Spleen (tissue), 11 donors: ENCODE results near the gene CACNB3. TPM values are rescaled to one million over a fixed set of nuclear protein-coding genes. Genes with fewer than 3 reads are reported as not detected.
A peak's percentile ranks its signal among the peaks of the same experiment; 100 is the strongest.

Source experiments
- DNase-seq: peaks from one replicate; pipeline ENCODE4 v3.0.0-alpha.2; 2020
- H3K27ac ChIP-seq, 8 donors: fragments of 200-600 bp; sonication (generic) in 7 of 8; 1 replicate in 4 of 8; 2 replicates in 4 of 8; pipeline versions ENCODE4 v1.5.0 to v1.8.0; 2016 to 2021; ENCODE audit warnings: inconsistent platforms in 4 of 8, mild to moderate bottlenecking in 4 of 8, moderate library complexity in 1 of 8
- H3K27me3 ChIP-seq, 7 donors: fragments of 200-600 bp; sonication (generic) in 6 of 7; replicated peaks in 1 of 7; 1 replicate in 4 of 7; 2 replicates in 3 of 7; pipeline versions ENCODE4 v1.5.0 to v1.8.0; 2016 to 2021; ENCODE audit warnings: inconsistent platforms in 3 of 7, mild to moderate bottlenecking in 1 of 7
- H3K36me3 ChIP-seq, 6 donors: fragments of 200-600 bp; sonication (generic) in 5 of 6; 1 replicate in 4 of 6; 2 replicates in 2 of 6; pipeline versions ENCODE4 v1.5.0 to v1.8.0; 2016 to 2021; ENCODE audit warnings: inconsistent platforms in 2 of 6
- H3K4me1 ChIP-seq, 6 donors: fragments of 200-600 bp; sonication (generic) in 5 of 6; 1 replicate in 3 of 6; 2 replicates in 3 of 6; pipeline versions ENCODE4 v1.5.0 to v1.8.0; 2016 to 2021; ENCODE audit warnings: inconsistent platforms in 3 of 6
- H3K4me3 ChIP-seq, 8 donors: fragments of 200-600 bp; sonication (generic) in 7 of 8; 1 replicate in 4 of 8; 2 replicates in 4 of 8; pipeline versions ENCODE4 v1.5.0 to v1.8.0; 2016 to 2021; ENCODE audit warnings: inconsistent platforms in 4 of 8, mild to moderate bottlenecking in 4 of 8, moderate library complexity in 2 of 8
- H3K9me3 ChIP-seq, 8 donors: fragments of 200-600 bp; sonication (generic) in 7 of 8; 1 replicate in 4 of 8; 2 replicates in 4 of 8; pipeline versions ENCODE4 v1.5.0 to v1.8.0; 2016 to 2021; ENCODE audit warnings: inconsistent platforms in 4 of 8
- CTCF ChIP-seq, 11 experiments: fragments of 200-600 bp in 7 of 11; fragments of 450-650 bp in 4 of 11; sonication (generic) in 4 of 11; IDR thresholded peaks in 8 of 11; conservative IDR thresholded peaks in 3 of 11; 1 replicate in 7 of 11; 2 replicates in 4 of 11; pipeline versions ENCODE4 v1.4.0 to v1.8.0; 2016 to 2021; ENCODE audit warnings: antibody characterized with exemption in 11 of 11, inconsistent platforms in 4 of 11, mild to moderate bottlenecking in 1 of 11
- POLR2A ChIP-seq, 3 donors: fragments of 450-650 bp; IDR thresholded peaks; one replicate each; pipeline ENCODE4 v1.5.1; 2017; ENCODE audit warnings: antibody characterized with exemption in 3 of 3, mild to moderate bottlenecking in 1 of 3
- POLR2AphosphoS5 ChIP-seq, 3 donors: sonication (generic); formaldehyde crosslinking; IDR thresholded peaks; one replicate each; pipeline ENCODE4 v1.5.1; 2017; ENCODE audit warnings: antibody characterized with exemption in 3 of 3
- WGBS, 5 donors: extraction: QIAGEN DNeasy Blood & Tissue Kit in 3 of 5; methylation state at CpG; one replicate each; pipeline versions ENCODE4 v1.1.5 to v1.1.7; 2013 to 2018; 5-methylcytosine and 5-hydroxymethylcytosine counted together
- intact Hi-C: fragments of 100-400 bp; cut with DNase I; formaldehyde crosslinking; loops from one replicate; pipeline ENCODE4 v1.15.0; 2023; ENCODE audit warnings: low total_unique reads
- polyA plus RNA-seq, 3 donors: library from polyadenylated mRNA; stranded (reverse); fragments of 200-250 nt; gene quantifications; one replicate each; pipeline ENCODE4 v1.2.1, GENCODE V29; 2013
- total RNA-seq, 7 donors: library from RNA; depleted of rRNA in 3 of 7; stranded (reverse); fragments of >200 nt in 3 of 7; fragmentation: NEBNext Ultra II Directional in 4 of 7; extraction: Animal tissue kit (Norgen Biotek cat#: 25700) in 4 of 7; gene quantifications; one replicate each; pipeline versions ENCODE4 v1.1.0 to v1.2.1, GENCODE V29; 2016 to 2021
- donor health status: healthy with polysubstance abuse.
- donor health status: DM: no; HTN: no; CAD: no; lungs with moderate emphysema.
- donor health status: DM: no; HTN: no; CAD: no.
- donor health status: Bipolar disorder and iron deficiency.
- donor health status: healthy.
- donor health status: DM: no; HTN: no; CAD: no.
- donor health status: DM: yes; HTN: yes; CAD: no.

Gene CACNB3
- total and polyA plus RNA-seq, 10 donors, result 2.5 to 16.1 (median 6.0) TPM

GRCh38 chr12:48816143-48816854, 2.0 kb upstream of the CACNB3 start:
- intact Hi-C loops, result no loop called here
- TF ChIP-seq CTCF (IDR thresholded peaks at IDR 0.05 in 8 of 11, conservative IDR thresholded peaks at IDR 0.05 in 3 of 11) (no peak), POLR2A (IDR thresholded peaks at IDR 0.05) (no peak), POLR2AphosphoS5 (IDR thresholded peaks at IDR 0.05) (no peak)
- WGBS, 5 donors, result 88 to 100% (median 96%) methylated on average over 3 of the region's 3 CpGs
- no peak for DNase-seq
- peak overlapping the region in 2 of 8 donors; percentile 84 to 87 for H3K27ac ChIP-seq
- no peaks in the 10 kb centered on the region for H3K9me3 ChIP-seq
- H3K36me3 ChIP-seq, result no peaks in the 10 kb centered on the region
- H3K4me1 ChIP-seq, result peaks cover 2 to 80% (median 49%) of the 10 kb centered on the region in 6 donors
- H3K27me3 ChIP-seq, result peaks cover 0 to 43% (median 5%) of the 10 kb centered on the region in 7 donors
- peak overlapping the region in 3 of 8 donors; percentile 69 to 95 (median 93) for H3K4me3 ChIP-seq

DNA sequence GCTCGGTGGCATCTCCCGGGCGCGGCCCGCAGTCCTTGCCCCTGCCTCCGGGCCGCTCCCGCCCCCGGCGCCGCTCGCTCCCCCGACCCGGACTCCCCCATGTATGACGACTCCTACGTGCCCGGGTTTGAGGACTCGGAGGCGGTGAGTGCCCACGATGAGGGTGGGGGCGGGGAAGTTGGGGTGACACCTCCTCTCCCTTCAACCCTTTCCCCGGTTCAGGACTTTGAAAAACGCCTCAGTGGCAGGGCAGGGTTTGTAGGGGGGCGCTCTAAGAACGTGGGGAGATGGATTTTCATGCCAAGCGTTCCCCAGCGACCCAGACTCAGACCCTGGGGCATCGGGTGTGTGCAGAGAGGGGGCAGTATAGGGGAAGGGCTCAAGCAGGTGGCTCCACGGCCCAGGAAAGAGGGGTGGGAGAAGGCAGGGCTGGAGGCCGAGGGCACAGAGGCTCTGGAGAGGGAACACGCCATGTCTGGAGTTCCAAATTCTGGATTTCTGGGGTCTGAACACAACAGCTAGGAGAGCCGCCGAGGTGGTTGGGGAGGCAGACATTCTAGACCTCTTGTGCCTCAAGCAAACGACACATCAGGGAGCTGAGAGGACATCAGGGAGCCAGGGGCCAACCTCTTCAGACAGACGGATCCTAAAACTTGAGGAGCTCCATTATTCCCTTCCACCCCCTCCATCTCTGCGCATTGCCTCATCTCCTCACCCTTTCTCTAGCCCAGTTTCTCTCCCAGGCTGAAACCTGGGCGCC, 715 bp downstream of the CACNB3 start:
- Histone ChIP-seq H3K27ac (peak overlapping the region in 4 of 8 donors; percentile 7 to 64 (median 40)), H3K4me1 (peaks cover 1 to 57% (median 36%) of the 10 kb centered on the region in 6 donors), H3K36me3 (no peaks in the 10 kb centered on the region), H3K9me3 (no peaks in the 10 kb centered on the region), H3K4me3 (peak overlapping the region; percentile 44 to 88 (median 66)), H3K27me3 (peaks cover 0 to 43% (median 5%) of the 10 kb centered on the region in 7 donors)
- DNase-seq, result no peak
- intact Hi-C loops, result no loop called here
- WGBS, 5 donors, result 18 to 29% (median 20%) methylated on average over 21 to 37 of the region's 37 CpGs
- TF ChIP-seq CTCF (IDR thresholded peaks at IDR 0.05 in 8 of 11, conservative IDR thresholded peaks at IDR 0.05 in 3 of 11) (peak in 1 of 11 experiments; percentile 45), POLR2A (IDR thresholded peaks at IDR 0.05) (no peak)

DNA sequence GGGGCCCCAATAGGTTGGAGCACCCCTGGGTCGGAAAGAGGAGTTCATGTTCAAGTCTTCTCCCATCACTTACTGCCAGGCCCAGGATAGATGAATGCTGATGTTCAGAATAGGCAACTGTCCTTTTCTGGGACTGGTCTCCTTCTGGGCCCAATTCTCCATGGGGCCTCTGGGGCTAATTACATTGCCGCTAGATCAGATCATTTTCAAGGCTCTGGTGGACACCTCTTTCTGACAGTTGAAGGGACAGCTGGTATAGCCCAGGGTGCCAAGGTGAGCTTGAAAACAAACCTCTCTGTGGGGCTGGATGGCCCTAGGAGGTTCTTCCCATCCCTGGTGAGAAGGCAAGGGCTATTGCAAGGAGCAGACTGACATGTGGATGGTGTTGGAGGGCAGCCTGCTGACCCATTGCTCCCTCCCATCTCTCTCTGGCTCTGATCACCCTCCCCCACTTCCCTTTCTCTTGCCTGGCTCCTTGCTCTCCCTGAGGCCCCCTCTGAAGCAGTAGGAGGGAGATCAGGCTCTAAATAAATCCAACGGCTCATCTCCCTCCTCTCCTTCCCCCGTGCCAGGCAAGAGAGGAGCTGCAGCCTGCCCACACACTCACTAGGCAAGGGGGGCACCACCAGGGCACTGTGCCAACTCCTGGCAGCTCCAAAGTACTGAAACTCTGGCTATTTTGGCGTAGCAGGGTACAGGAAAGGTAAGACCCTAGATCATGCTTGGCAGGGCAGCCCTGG, 1.9 kb downstream of the CACNB3 start:
- H3K27ac ChIP-seq, result no peak overlapping the region
- intact Hi-C loops, result no loop called here
- H3K4me1 ChIP-seq, result peaks cover 0 to 46% (median 27%) of the 10 kb centered on the region in 6 donors
- H3K9me3 ChIP-seq, result no peaks in the 10 kb centered on the region
- no peak overlapping the region for H3K4me3 ChIP-seq
- H3K27me3 ChIP-seq, result peaks cover 0 to 43% (median 5%) of the 10 kb centered on the region in 7 donors
- no peak for DNase-seq
- H3K36me3 ChIP-seq, result no peaks in the 10 kb centered on the region
- TF ChIP-seq CTCF (IDR thresholded peaks at IDR 0.05 in 8 of 11, conservative IDR thresholded peaks at IDR 0.05 in 3 of 11) (no peak), POLR2AphosphoS5 (IDR thresholded peaks at IDR 0.05) (no peak), POLR2A (IDR thresholded peaks at IDR 0.05) (no peak)
- WGBS, 5 donors, result 73 to 85% (median 77%) methylated on average over 5 of the region's 5 CpGs
